Central memory CD8-positive, alpha-beta T cell (primary cell): Measurements from ENCODE around the gene TMEM244.
A peak's percentile ranks its signal among the peaks of the same experiment; 100 is the strongest.

Experiments used
- ATAC-seq: fragments of 150-1000 bp; cut with Tn5 transposase; replicated peaks from 2 replicates; pipeline ENCODE4 v1.10.0; 2022; ENCODE audit warnings: mild to moderate bottlenecking, moderate FRiP score, moderate number of reproducible peaks; ENCODE audit not compliant: poor library complexity, severe bottlenecking; ENCODE audit errors: extremely low read depth
- DNase-seq, 2 donors: peaks; one replicate each; pipeline ENCODE4 v3.0.0; 2021; ENCODE audit warnings: low spot score in 2 of 2
- H3K27ac Mint-ChIP-seq: one replicate; pipeline ENCODE4 v1.8.0; 2022; ENCODE audit warnings: low read depth, mild to moderate bottlenecking, moderate library complexity, mixed read lengths
- H3K27me3 Mint-ChIP-seq: one replicate; pipeline ENCODE4 v1.8.0; 2022; ENCODE audit warnings: mixed read lengths
- H3K36me3 Mint-ChIP-seq: one replicate; pipeline ENCODE4 v1.8.0; 2022; ENCODE audit warnings: mild to moderate bottlenecking, moderate library complexity, mixed read lengths; ENCODE audit not compliant: insufficient read depth
- H3K4me1 Mint-ChIP-seq: one replicate; pipeline ENCODE4 v1.8.0; 2022; ENCODE audit warnings: mixed read lengths
- H3K4me3 Mint-ChIP-seq: one replicate; pipeline ENCODE4 v1.8.0; 2022; ENCODE audit warnings: mild to moderate bottlenecking, moderate library complexity, mixed read lengths
- H3K9me3 Mint-ChIP-seq: one replicate; pipeline ENCODE4 v1.8.0; 2022; ENCODE audit warnings: mixed read lengths

The TMEM244 gene, protein sequence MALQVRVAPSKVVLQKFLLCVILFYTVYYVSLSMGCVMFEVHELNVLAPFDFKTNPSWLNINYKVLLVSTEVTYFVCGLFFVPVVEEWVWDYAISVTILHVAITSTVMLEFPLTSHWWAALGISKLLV

DNA sequence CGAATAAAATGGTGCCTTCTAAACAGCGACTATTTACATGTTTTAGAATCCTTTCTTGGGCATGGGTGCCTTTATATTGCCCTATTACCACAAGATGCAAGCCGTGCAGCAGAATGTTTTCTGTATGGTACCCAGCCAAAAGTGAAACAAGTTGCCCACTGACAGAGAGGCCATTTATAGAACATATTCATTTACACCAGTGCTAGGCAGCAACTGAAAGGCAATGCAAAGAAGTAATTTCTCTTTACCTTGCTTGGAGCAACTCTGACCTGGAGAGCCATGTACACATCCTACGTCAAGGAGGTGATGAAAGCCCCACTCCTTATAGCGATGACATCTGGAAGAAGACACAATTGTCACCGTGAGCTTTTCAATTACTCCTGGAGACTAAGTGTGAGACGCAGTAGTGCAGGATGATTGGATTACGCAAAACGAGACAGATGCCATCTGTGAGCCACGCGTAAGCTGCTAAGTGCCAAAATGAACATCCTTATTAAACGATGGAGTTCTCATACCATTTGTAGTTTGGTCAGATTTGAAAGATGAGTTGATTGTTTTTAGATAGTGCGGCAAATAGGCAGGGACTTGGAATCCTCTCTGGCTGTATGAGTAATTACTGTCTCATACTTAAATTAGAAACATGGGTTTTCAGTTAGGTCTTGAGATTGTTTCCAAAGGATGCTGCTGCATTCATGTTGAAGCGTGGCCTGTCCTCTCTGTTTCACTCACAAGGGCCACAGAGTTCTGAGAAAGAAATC lies at the start of gene TMEM244:
TSS of gene TMEM244 (minus strand) at position 408 of the 758 bp plus-strand sequence. CDS start at position 281, 127 bp downstream.
- Mint-ChIP-seq H3K4me1 (no peaks in the 10 kb centered on the region), H3K27me3 (no peaks in the 10 kb centered on the region), H3K4me3 (peak within 1 kb of the TSS; percentile 77), H3K27ac (peak within 1 kb of the TSS; percentile 92), H3K9me3 (no peaks in the 10 kb centered on the region), H3K36me3 (peaks cover 7% of the 10 kb centered on the region)
- DNase-seq = peak; percentile 12 to 31
- peak; percentile 75 for ATAC-seq

DNA sequence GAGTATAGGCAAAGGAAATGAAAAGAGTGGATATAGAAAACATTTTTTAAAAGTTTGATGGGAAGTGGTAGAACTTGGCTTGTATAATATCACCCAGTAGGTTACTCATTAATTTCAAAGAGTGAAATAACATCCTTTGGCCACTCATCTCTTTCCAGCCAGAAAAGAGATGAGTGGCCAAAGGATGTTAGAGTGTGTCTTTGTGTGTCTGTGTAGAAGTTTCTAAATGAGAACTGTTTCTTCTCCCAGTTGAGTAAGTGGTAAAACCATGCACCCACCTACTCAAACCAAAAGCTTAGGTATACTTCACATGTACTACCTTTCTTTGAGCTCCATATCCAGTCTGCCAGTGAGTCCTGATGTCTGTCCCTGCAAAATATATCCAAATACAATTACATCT lies 47.7 kb upstream of the TMEM244 start:
- peaks cover 8% of the 10 kb centered on the region for H3K4me1 Mint-ChIP-seq

DNA sequence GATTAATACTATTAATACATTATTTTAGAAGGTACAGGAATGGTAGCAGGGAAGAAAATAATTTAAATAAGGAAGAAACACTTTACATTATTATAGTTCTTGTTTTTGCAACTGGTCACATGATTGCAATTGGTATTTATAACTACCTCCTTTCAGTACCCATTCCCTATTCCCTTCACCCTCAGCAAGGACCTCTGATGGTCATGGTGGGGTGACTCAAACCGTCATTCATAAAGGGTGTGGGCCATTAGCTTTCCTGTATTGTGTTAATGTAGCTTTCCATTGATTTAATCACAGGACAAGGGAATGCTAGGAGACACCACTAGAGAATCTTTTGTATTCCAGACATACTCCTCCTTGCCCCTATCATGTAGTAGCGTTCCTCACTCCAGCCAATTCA lies 47.2 kb upstream of the TMEM244 start:
- no peaks in the 10 kb centered on the region for H3K36me3 Mint-ChIP-seq

More for the DNA sequence above, 47.7 kb upstream of the TMEM244 start:
- H3K9me3 Mint-ChIP-seq = no peaks in the 10 kb centered on the region
- ATAC-seq (no peak), DNase-seq (no peak)
- no peaks in the 10 kb centered on the region for H3K36me3 Mint-ChIP-seq
- H3K27me3 Mint-ChIP-seq = no peaks in the 10 kb centered on the region
- no peak overlapping the region for H3K4me3 Mint-ChIP-seq
- H3K27ac Mint-ChIP-seq = no peak overlapping the region

DNA sequence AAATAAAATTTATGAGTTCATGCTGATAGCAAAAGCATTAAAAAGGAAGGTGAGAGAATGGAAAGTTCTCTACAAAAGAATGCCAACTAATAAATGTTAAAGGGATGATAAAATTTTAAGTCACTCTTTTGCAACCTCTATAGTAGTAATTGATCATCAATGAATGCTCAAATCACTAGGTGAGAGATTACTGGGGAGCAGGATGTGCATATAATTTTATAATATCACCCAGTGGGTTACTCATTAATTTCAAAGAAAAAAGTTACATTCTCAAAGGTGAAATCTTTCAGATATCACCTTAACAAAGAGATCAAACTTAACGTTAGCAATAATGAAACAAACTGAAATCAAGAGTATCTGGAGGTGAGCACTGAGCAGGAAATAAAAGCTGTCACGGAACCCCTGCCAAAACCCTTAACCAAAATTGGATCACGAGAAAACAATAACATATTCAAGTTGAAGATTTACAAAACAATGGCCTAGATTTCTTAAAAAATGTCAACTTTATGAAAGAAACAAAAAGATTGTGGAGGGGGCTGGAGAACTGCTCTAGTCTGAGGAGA lies 45.5 kb upstream of the TMEM244 start:
- DNase-seq = no peak
- H3K9me3 Mint-ChIP-seq = no peaks in the 10 kb centered on the region
- peaks cover 2% of the 10 kb centered on the region for H3K36me3 Mint-ChIP-seq
- H3K4me3 Mint-ChIP-seq = no peak overlapping the region
- no peaks in the 10 kb centered on the region for H3K27me3 Mint-ChIP-seq
- no peak overlapping the region for H3K27ac Mint-ChIP-seq
- peaks cover 8% of the 10 kb centered on the region for H3K4me1 Mint-ChIP-seq
- ATAC-seq = no peak

More for the DNA sequence above, 47.2 kb upstream of the TMEM244 start:
- Mint-ChIP-seq H3K9me3 (no peaks in the 10 kb centered on the region), H3K27ac (no peak overlapping the region), H3K4me1 (peaks cover 8% of the 10 kb centered on the region), H3K27me3 (no peaks in the 10 kb centered on the region), H3K4me3 (no peak overlapping the region)
- no peak for ATAC-seq
- DNase-seq = no peak

DNA sequence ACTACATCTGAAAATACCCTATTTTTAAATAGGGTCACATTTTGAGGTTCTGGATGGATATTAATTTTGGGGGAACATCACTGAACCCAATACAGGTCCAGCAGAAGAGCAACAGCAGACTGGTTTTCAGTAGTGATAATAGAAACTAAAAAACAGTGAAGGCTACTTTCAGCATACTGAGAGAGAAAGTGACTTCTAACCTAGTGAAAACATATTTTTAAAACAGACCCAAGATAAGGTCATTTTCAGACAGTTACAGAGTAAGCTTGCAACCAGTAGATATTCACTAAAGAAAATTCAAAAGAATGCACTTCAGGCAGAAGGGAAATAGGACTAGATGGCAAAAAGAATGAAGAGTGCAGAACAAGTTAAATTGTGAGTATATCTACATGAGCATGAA lies 42.0 kb upstream of the TMEM244 start:
- no peaks in the 10 kb centered on the region for H3K9me3 Mint-ChIP-seq

DNA sequence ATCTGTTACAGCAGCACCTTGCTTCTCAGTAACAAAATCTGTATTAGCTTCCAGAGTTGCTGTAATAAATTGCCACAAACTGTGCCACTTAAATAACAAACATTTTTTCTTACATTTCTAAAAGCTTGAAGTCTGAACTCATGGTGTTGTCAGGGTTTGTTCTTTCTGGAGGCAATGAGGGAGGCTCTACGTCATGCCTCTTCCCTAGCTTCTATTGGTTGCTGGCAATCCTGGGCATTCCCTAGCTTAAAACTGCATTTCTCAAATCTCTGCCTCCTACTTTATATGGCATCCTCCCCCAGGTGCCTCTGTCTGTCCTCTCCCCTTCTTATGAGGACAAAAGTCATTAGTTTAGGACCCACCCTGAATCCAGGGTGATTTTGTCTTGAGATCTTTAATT lies 41.6 kb upstream of the TMEM244 start:
- ATAC-seq (no peak), DNase-seq (no peak)
- Mint-ChIP-seq H3K27ac (no peak overlapping the region), H3K4me3 (no peak overlapping the region), H3K27me3 (peaks cover 4% of the 10 kb centered on the region), H3K4me1 (peaks cover 8% of the 10 kb centered on the region), H3K36me3 (peaks cover 2% of the 10 kb centered on the region), H3K9me3 (no peaks in the 10 kb centered on the region)

More for the DNA sequence above, 42.0 kb upstream of the TMEM244 start:
- Mint-ChIP-seq H3K36me3 (peaks cover 2% of the 10 kb centered on the region), H3K4me1 (peaks cover 8% of the 10 kb centered on the region), H3K4me3 (no peak overlapping the region), H3K27me3 (no peaks in the 10 kb centered on the region), H3K27ac (no peak overlapping the region)
- ATAC-seq = no peak
- no peak for DNase-seq

DNA sequence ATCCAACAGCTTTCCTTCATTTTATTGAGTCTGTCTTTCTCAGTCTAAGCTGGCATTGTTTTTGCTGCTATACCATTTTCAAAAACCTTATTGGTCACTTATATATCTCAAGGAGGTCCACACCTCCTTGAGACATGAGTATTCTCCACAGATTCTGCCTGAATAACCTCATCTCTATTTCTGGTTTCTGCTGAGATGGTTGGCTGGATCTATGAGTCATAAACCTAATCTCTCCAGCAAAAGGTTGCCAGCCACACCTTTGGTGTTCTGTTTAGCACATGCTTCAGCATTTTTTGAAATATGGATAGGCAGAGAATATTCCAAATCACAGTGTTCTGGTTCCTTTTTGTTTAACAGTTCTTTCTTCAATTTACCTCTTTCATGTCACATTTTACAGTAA lies 40.8 kb upstream of the TMEM244 start:
- H3K27ac Mint-ChIP-seq = no peak overlapping the region
- no peak for ATAC-seq

DNA sequence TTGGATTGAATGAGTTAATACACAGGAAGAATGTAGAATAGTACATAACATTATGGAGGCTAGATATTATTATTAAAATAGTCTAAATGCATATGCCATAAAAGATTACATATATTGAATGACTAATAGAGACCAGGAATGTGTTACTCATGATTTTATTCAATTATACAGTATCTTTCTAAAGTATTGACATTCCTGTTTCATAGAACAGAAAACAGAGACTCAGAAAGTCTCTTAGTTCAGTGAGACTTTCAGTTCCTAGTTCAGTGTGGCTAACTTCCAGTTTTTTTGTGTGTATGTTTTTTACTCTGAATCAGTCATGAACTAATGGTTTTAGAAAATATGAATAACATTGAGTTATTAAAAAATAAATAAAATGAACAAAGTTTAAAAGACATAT lies 34.6 kb upstream of the TMEM244 start:
- Mint-ChIP-seq H3K36me3 (no peaks in the 10 kb centered on the region), H3K27ac (no peak overlapping the region), H3K4me1 (no peaks in the 10 kb centered on the region), H3K27me3 (peaks cover 10% of the 10 kb centered on the region), H3K4me3 (no peak overlapping the region), H3K9me3 (no peaks in the 10 kb centered on the region)
- no peak for ATAC-seq
- no peak for DNase-seq

More for the DNA sequence above, 40.8 kb upstream of the TMEM244 start:
- no peak overlapping the region for H3K4me3 Mint-ChIP-seq
- no peaks in the 10 kb centered on the region for H3K9me3 Mint-ChIP-seq
- peaks cover 10% of the 10 kb centered on the region for H3K27me3 Mint-ChIP-seq
- peaks cover 4% of the 10 kb centered on the region for H3K4me1 Mint-ChIP-seq
- DNase-seq = no peak
- H3K36me3 Mint-ChIP-seq = peaks cover 2% of the 10 kb centered on the region

DNA sequence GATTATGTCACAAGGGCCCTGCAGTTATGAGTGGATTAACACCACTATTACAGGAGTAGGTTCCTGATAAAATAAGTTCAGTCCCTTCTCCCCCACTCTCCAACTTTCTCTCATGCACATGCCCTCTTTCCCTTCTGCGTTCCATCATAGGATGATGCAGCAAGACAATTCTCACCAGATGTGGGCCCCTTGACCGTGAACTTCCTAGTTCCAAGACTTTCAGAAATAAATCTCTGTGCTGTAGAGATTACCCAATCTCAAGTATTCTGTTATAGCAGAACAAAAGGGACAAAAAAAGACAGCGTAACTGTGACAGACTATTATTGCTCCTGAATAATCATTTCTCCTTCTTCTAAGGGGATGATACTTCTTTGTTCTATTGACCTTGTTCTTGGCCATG lies 33.8 kb upstream of the TMEM244 start:
- no peak overlapping the region for H3K4me3 Mint-ChIP-seq
- ATAC-seq (no peak), DNase-seq (no peak)
- no peaks in the 10 kb centered on the region for H3K4me1 Mint-ChIP-seq
- peaks cover 10% of the 10 kb centered on the region for H3K27me3 Mint-ChIP-seq
- H3K36me3 Mint-ChIP-seq = no peaks in the 10 kb centered on the region
- H3K27ac Mint-ChIP-seq = no peak overlapping the region
- no peaks in the 10 kb centered on the region for H3K9me3 Mint-ChIP-seq

DNA sequence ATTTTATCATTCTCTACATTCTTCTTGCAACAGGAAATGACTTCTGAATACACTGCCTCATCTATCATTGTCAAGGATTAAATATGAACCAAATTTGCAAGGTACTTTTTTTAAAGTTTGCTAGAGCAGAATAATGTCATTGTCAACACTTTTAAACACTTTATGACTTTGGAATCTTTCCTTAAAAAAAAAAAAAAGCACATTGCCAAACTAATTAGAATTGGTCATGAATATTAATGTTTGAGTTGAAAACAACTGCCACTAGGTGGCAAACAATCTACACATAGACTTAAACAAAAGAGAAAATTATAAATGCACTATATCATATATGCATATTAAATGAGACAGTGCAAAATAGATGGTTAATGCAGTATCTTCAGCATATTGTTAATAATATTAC lies 32.5 kb upstream of the TMEM244 start:
- no peak for DNase-seq
- Mint-ChIP-seq H3K9me3 (no peaks in the 10 kb centered on the region), H3K4me3 (no peak overlapping the region), H3K4me1 (no peaks in the 10 kb centered on the region), H3K36me3 (no peaks in the 10 kb centered on the region), H3K27ac (no peak overlapping the region), H3K27me3 (peaks cover 10% of the 10 kb centered on the region)
- ATAC-seq = no peak

DNA sequence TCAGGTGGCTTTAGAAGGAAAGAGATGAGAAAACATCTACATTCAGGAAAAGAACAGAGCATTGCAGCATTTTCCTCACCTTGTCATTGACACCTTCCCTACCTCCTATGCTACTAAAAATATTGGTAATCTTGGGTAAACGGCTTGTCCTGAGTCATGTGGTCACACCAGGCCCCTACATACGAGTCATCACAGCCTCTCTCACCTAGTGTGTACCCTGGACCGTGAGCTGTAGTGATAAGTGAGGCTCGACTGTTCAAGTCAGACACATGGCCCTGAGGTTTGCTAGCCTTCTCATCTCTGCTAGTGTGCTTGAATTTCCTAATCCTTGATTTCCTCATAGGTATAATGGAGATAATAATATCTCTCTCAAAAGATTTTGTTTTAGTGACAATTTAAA lies 29.6 kb upstream of the TMEM244 start:
- DNase-seq (no peak), ATAC-seq (no peak)
- no peaks in the 10 kb centered on the region for H3K36me3 Mint-ChIP-seq
- H3K27me3 Mint-ChIP-seq = no peaks in the 10 kb centered on the region
- no peak overlapping the region for H3K4me3 Mint-ChIP-seq
- H3K9me3 Mint-ChIP-seq = no peaks in the 10 kb centered on the region
- no peak overlapping the region for H3K27ac Mint-ChIP-seq
- H3K4me1 Mint-ChIP-seq = no peaks in the 10 kb centered on the region

DNA sequence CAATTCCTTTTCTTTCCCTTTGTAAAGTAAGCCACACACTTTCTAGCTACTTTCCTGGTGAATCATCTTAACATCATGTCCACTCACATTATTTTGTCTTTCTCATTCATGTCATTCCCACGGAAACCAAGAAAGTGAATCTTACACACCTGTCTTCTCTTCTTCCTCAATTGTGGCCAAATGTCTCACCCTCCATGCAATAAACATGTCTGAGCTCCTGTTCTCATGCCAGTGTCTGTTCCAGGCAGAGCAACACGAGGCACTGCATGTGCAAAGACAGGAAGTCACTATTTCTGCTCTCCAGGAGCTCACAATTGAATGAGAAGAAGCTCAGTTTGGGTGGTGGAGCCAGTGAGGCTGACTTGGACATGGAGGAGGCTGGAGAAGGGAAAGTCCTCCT lies 29.0 kb upstream of the TMEM244 start:
- no peaks in the 10 kb centered on the region for H3K9me3 Mint-ChIP-seq
- H3K27ac Mint-ChIP-seq = no peak overlapping the region
- DNase-seq (no peak), ATAC-seq (no peak)
- no peaks in the 10 kb centered on the region for H3K4me1 Mint-ChIP-seq
- no peaks in the 10 kb centered on the region for H3K36me3 Mint-ChIP-seq
- H3K4me3 Mint-ChIP-seq = no peak overlapping the region
- no peaks in the 10 kb centered on the region for H3K27me3 Mint-ChIP-seq

DNA sequence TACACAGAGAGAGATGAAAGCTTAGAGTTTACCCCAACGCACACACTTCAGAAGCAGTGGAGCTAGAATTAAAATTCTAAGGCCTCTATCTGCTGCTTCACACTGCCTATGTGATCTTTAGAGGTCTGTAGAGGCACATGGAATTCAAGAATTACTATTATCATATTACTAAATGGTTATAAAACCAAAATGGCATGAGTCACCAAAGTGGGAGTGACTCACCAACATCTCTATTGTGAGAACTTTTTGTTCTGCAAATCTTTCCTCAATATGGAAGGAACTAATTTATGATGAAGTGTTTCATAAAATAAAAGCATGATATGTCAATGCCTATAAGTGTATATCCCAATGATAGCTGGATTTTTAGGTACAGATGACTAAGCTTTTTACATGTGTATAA lies 28.5 kb upstream of the TMEM244 start:
- DNase-seq (no peak), ATAC-seq (no peak)
- Mint-ChIP-seq H3K4me3 (no peak overlapping the region), H3K27me3 (no peaks in the 10 kb centered on the region), H3K36me3 (no peaks in the 10 kb centered on the region), H3K4me1 (no peaks in the 10 kb centered on the region), H3K9me3 (no peaks in the 10 kb centered on the region), H3K27ac (no peak overlapping the region)
